Adipocyte (in vitro differentiated cells): ENCODE measurements around the gene NOC2L.
A peak's percentile ranks its signal among the peaks of the same experiment; 100 is the strongest.
"Not testable (repeated sequence)": the region's sequence is repeated elsewhere in the genome, so short reads cannot be mapped to it uniquely, and the experiment has no call there.

Source experiments
- DNase-seq: peaks from one replicate; pipeline ENCODE4 v3.0.0-alpha.2; 2015; ENCODE audit warnings: low read depth
- H3K27me3 ChIP-seq: replicated peaks from 2 replicates; pipeline ENCODE4 v1.7.0; 2013; ENCODE audit warnings: mild to moderate bottlenecking, low read length, moderate library complexity; ENCODE audit not compliant: control insufficient read depth, insufficient read depth
- H3K36me3 ChIP-seq: 2 replicates; pipeline ENCODE4 v1.7.0; 2013; ENCODE audit warnings: low read length, mild to moderate bottlenecking, moderate library complexity; ENCODE audit not compliant: control insufficient read depth, insufficient read depth, severe bottlenecking
- H3K4me1 ChIP-seq: 2 replicates; pipeline ENCODE4 v1.7.0; 2013; ENCODE audit warnings: mild to moderate bottlenecking, low read length, moderate library complexity; ENCODE audit not compliant: control insufficient read depth, insufficient read depth
- H3K4me3 ChIP-seq: 2 replicates; pipeline ENCODE4 v1.7.0; 2013; ENCODE audit warnings: mild to moderate bottlenecking, low read length, moderate library complexity
- H3K9ac ChIP-seq: 2 replicates; pipeline ENCODE4 v1.7.0; 2013; ENCODE audit warnings: mild to moderate bottlenecking, low read length, moderate library complexity
- H3K9me3 ChIP-seq: 2 replicates; pipeline ENCODE4 v1.7.0; 2013; ENCODE audit warnings: mild to moderate bottlenecking, low read length, moderate library complexity; ENCODE audit not compliant: control insufficient read depth

NOC2L gene

GRCh38 chr1:991275-991674 is 32.2 kb upstream of the NOC2L start:
- H3K4me1 ChIP-seq, H3K36me3 ChIP-seq, H3K9ac ChIP-seq, H3K4me3 ChIP-seq, H3K27me3 ChIP-seq, DNase-seq: not testable (repeated sequence)
- H3K9me3 ChIP-seq, result peaks cover 13% of the 10 kb centered on the region

GRCh38 chr1:988061-988460 is 29.0 kb upstream of the NOC2L start:
- H3K9ac ChIP-seq, H3K36me3 ChIP-seq: not testable (repeated sequence)
- H3K27me3 ChIP-seq, result peaks cover 26% of the 10 kb centered on the region

GRCh38 chr1:985126-985525 is 26.1 kb upstream of the NOC2L start:
- H3K4me3 ChIP-seq, result no peak overlapping the region
- no peaks in the 10 kb centered on the region for H3K36me3 ChIP-seq
- H3K27me3 ChIP-seq, result peaks cover 51% of the 10 kb centered on the region
- H3K9ac ChIP-seq, result no peak overlapping the region
- no peaks in the 10 kb centered on the region for H3K9me3 ChIP-seq
- no peak for DNase-seq
- H3K4me1 ChIP-seq, result no peaks in the 10 kb centered on the region

More at GRCh38 chr1:988061-988460, 29.0 kb upstream of the NOC2L start:
- not testable (repeated sequence) for DNase-seq, H3K4me3 ChIP-seq, H3K4me1 ChIP-seq
- peaks cover 13% of the 10 kb centered on the region for H3K9me3 ChIP-seq

GRCh38 chr1:984476-984814 is 25.4 kb upstream of the NOC2L start:
- Histone ChIP-seq H3K9ac (no peak overlapping the region), H3K36me3 (no peaks in the 10 kb centered on the region), H3K9me3 (no peaks in the 10 kb centered on the region), H3K4me3 (no peak overlapping the region), H3K27me3 (peaks cover 54% of the 10 kb centered on the region), H3K4me1 (no peaks in the 10 kb centered on the region)
- no peak for DNase-seq

GRCh38 chr1:983798-984475 is 24.9 kb upstream of the NOC2L start:
- H3K27me3 ChIP-seq, result peaks cover 53% of the 10 kb centered on the region
- H3K4me1 ChIP-seq, result no peaks in the 10 kb centered on the region
- H3K9me3 ChIP-seq, result no peaks in the 10 kb centered on the region
- H3K36me3 ChIP-seq, result no peaks in the 10 kb centered on the region
- H3K9ac ChIP-seq, result no peak overlapping the region
- H3K4me3 ChIP-seq, result no peak overlapping the region
- DNase-seq, result peak; percentile 76

- Histone ChIP-seq H3K9me3 (no peaks in the 10 kb centered on the region), H3K4me3 (no peak overlapping the region), H3K27me3 (peaks cover 53% of the 10 kb centered on the region), H3K4me1 (no peaks in the 10 kb centered on the region), H3K36me3 (no peaks in the 10 kb centered on the region), H3K9ac (no peak overlapping the region)
- no peak for DNase-seq
Measured at GRCh38 chr1:982765-983436, 23.8 kb upstream of the NOC2L start.

GRCh38 chr1:981955-982558 is 23.0 kb upstream of the NOC2L start, which contains the start of gene PERM1:
TSS of gene PERM1 (minus strand) at chr1:982093. CDS start at chr1:981029, 1,064 bp downstream.
- Histone ChIP-seq H3K9me3 (no peaks in the 10 kb centered on the region), H3K4me1 (no peaks in the 10 kb centered on the region), H3K9ac (no peak within 1 kb of the TSS), H3K4me3 (no peak within 1 kb of the TSS), H3K36me3 (no peaks in the 10 kb centered on the region), H3K27me3 (peaks cover 53% of the 10 kb centered on the region)
- DNase-seq, result no peak

GRCh38 chr1:981491-981954 is 22.5 kb upstream of the NOC2L start:
- Histone ChIP-seq H3K4me3 (no peak overlapping the region), H3K9ac (no peak overlapping the region)

GRCh38 chr1:980602-981395 is 21.7 kb upstream of the NOC2L start:
- Histone ChIP-seq H3K27me3 (peaks cover 55% of the 10 kb centered on the region), H3K4me3 (no peak overlapping the region), H3K9me3 (no peaks in the 10 kb centered on the region), H3K4me1 (no peaks in the 10 kb centered on the region), H3K36me3 (no peaks in the 10 kb centered on the region), H3K9ac (no peak overlapping the region)
- DNase-seq, result no peak

More at GRCh38 chr1:981491-981954, 22.5 kb upstream of the NOC2L start:
- H3K9me3 ChIP-seq, result no peaks in the 10 kb centered on the region
- H3K36me3 ChIP-seq, result no peaks in the 10 kb centered on the region
- H3K27me3 ChIP-seq, result peaks cover 53% of the 10 kb centered on the region
- H3K4me1 ChIP-seq, result no peaks in the 10 kb centered on the region
- no peak for DNase-seq

GRCh38 chr1:980137-980571 is 21.1 kb upstream of the NOC2L start:
- no peaks in the 10 kb centered on the region for H3K36me3 ChIP-seq
- DNase-seq, result no peak
- no peaks in the 10 kb centered on the region for H3K9me3 ChIP-seq
- H3K4me1 ChIP-seq, result no peaks in the 10 kb centered on the region
- H3K9ac ChIP-seq, result no peak overlapping the region
- peaks cover 55% of the 10 kb centered on the region for H3K27me3 ChIP-seq
- H3K4me3 ChIP-seq, result no peak overlapping the region

GRCh38 chr1:979744-980072 is 20.7 kb upstream of the NOC2L start:
- DNase-seq, result no peak
- no peaks in the 10 kb centered on the region for H3K4me1 ChIP-seq
- no peaks in the 10 kb centered on the region for H3K9me3 ChIP-seq
- peaks cover 55% of the 10 kb centered on the region for H3K27me3 ChIP-seq
- no peaks in the 10 kb centered on the region for H3K36me3 ChIP-seq
- H3K9ac ChIP-seq, result no peak overlapping the region
- H3K4me3 ChIP-seq, result no peak overlapping the region
